Measurements from ENCODE around the gene OR6X1. TPM values are rescaled to one million over a fixed set of nuclear protein-coding genes. Genes with fewer than 3 reads are reported as not detected.

The OR6X1 gene
- total RNA-seq, 1 experiment from 2014 or later: not detected

DNA sequence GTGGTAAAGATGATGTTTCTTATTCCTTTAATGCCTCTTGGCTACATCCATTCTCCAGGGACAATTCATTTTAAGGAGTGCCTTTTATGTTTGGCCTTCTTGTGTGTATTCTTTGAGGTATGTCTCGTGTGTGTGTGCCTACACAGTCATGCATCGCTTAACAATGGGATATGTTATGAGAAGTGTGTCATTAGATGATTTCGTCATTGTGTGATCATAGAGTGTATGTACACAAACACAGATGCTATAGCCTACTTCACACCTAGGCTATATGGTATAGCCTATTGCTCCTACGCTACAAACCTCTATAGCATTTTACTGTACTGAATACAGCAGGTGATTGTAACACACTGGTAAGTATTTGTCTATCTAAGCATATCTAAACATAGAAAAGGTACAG, 35.8 kb downstream of the OR6X1 start:
- ATAC-seq (no peak), DNase-seq (ENCODE audit: low spot score) (no peak)
- no peak for TF ChIP-seq NFYB (CRISPR knock-in tag; conservative IDR thresholded peaks at IDR 0.05; ENCODE audit: low read depth)
- no peak for TF ChIP-seq ZNF423 (CRISPR knock-in tag; IDR thresholded peaks at IDR 0.05)
- TF ChIP-seq, protein P1, sequence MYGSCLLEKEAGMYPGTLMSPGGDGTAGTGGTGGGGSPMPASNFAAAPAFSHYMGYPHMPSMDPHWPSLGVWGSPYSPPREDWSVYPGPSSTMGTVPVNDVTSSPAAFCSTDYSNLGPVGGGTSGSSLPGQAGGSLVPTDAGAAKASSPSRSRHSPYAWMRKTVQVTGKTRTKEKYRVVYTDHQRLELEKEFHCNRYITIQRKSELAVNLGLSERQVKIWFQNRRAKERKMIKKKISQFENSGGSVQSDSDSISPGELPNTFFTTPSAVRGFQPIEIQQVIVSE (CRISPR knock-in tag; IDR thresholded peaks at IDR 0.05; ENCODE audit: borderline replicate concordance): no peak
- TF ChIP-seq FOXJ3 (CRISPR knock-in tag; IDR thresholded peaks at IDR 0.05; ENCODE audit: borderline replicate concordance): no peak
- TF ChIP-seq ELF4 (CRISPR knock-in tag; IDR thresholded peaks at IDR 0.05; ENCODE audit: low read depth): no peak
- TF ChIP-seq ESRRA (CRISPR knock-in tag; IDR thresholded peaks at IDR 0.05; ENCODE audit: borderline replicate concordance): no peak
- TF ChIP-seq ZNF532 (CRISPR knock-in tag; IDR thresholded peaks at IDR 0.05; ENCODE audit: borderline replicate concordance): no peak
- TF ChIP-seq ZNF232 (CRISPR knock-in tag; IDR thresholded peaks at IDR 0.05): no peak
- no peak for TF ChIP-seq CREB1 (CRISPR knock-in tag; IDR thresholded peaks at IDR 0.05)
- Mint-ChIP-seq H3K4me1 (no peaks in the 10 kb centered on the region), H3K4me3 (no peak overlapping the region), H3K36me3 (0 out of 2 replicates have a peak, but pooled peaks cover 4% of the 10 kb centered on the region), H3K27me3 (ENCODE audit: low read depth) (no peaks in the 10 kb centered on the region; the same call in 1 of the 2 replicates), H3K27ac (no peak overlapping the region), H3K9me3 (0 out of 2 replicates have a peak, but pooled peaks cover 6% of the 10 kb centered on the region)
- CTCF ChIA-PET: interaction anchor here (0.6 to 2.2 kb wide), 2 partner anchors 11 to 68 kb away, joined by 3 to 6 read pairs; no protein-coding TSS in a partner anchor
- POLR2A ChIA-PET: no interaction called here

- Mint-ChIP-seq H3K4me3 (no peak overlapping the region), H3K27ac (no peak overlapping the region), H3K4me1 (no peaks in the 10 kb centered on the region), H3K9me3 (peaks cover 9% of the 10 kb centered on the region), H3K36me3 (0 out of 2 replicates have a peak, but pooled peaks cover under 1% of the 10 kb centered on the region), H3K27me3 (ENCODE audit: low read depth) (no peaks in the 10 kb centered on the region; the same call in 1 of the 2 replicates)
- no peak for DNase-seq (ENCODE audit: low spot score)
- ChIA-PET POLR2A (no interaction called here), CTCF (interaction anchor here (2.2 kb wide), 1 partner anchor 11 kb away, joined by 6 read pairs; no protein-coding TSS in a partner anchor)
- no peak for ATAC-seq
- no peak for TF ChIP-seq ZMAT4 (CRISPR knock-in tag; IDR thresholded peaks at IDR 0.05)
- TF ChIP-seq, protein P2, sequence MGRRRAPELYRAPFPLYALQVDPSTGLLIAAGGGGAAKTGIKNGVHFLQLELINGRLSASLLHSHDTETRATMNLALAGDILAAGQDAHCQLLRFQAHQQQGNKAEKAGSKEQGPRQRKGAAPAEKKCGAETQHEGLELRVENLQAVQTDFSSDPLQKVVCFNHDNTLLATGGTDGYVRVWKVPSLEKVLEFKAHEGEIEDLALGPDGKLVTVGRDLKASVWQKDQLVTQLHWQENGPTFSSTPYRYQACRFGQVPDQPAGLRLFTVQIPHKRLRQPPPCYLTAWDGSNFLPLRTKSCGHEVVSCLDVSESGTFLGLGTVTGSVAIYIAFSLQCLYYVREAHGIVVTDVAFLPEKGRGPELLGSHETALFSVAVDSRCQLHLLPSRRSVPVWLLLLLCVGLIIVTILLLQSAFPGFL (CRISPR knock-in tag; IDR thresholded peaks at IDR 0.05; ENCODE audit: borderline replicate concordance): no peak
- no peak for TF ChIP-seq GABPB1 (CRISPR knock-in tag; IDR thresholded peaks at IDR 0.05)
- TF ChIP-seq, protein P3, sequence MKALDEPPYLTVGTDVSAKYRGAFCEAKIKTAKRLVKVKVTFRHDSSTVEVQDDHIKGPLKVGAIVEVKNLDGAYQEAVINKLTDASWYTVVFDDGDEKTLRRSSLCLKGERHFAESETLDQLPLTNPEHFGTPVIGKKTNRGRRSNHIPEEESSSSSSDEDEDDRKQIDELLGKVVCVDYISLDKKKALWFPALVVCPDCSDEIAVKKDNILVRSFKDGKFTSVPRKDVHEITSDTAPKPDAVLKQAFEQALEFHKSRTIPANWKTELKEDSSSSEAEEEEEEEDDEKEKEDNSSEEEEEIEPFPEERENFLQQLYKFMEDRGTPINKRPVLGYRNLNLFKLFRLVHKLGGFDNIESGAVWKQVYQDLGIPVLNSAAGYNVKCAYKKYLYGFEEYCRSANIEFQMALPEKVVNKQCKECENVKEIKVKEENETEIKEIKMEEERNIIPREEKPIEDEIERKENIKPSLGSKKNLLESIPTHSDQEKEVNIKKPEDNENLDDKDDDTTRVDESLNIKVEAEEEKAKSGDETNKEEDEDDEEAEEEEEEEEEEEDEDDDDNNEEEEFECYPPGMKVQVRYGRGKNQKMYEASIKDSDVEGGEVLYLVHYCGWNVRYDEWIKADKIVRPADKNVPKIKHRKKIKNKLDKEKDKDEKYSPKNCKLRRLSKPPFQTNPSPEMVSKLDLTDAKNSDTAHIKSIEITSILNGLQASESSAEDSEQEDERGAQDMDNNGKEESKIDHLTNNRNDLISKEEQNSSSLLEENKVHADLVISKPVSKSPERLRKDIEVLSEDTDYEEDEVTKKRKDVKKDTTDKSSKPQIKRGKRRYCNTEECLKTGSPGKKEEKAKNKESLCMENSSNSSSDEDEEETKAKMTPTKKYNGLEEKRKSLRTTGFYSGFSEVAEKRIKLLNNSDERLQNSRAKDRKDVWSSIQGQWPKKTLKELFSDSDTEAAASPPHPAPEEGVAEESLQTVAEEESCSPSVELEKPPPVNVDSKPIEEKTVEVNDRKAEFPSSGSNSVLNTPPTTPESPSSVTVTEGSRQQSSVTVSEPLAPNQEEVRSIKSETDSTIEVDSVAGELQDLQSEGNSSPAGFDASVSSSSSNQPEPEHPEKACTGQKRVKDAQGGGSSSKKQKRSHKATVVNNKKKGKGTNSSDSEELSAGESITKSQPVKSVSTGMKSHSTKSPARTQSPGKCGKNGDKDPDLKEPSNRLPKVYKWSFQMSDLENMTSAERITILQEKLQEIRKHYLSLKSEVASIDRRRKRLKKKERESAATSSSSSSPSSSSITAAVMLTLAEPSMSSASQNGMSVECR (CRISPR knock-in tag; IDR thresholded peaks at IDR 0.05; ENCODE audit: borderline replicate concordance): no peak
- TF ChIP-seq IRF2 (CRISPR knock-in tag; IDR thresholded peaks at IDR 0.05; ENCODE audit: borderline replicate concordance, low read depth): no peak
- TF ChIP-seq, protein P1 (CRISPR knock-in tag; IDR thresholded peaks at IDR 0.05; ENCODE audit: borderline replicate concordance): no peak
- no peak for TF ChIP-seq SOX15 (CRISPR knock-in tag; IDR thresholded peaks at IDR 0.05)
- no peak for TF ChIP-seq CBFB (CRISPR knock-in tag; IDR thresholded peaks at IDR 0.05; ENCODE audit: low read depth)
- TF ChIP-seq ZNF423 (CRISPR knock-in tag; IDR thresholded peaks at IDR 0.05): no peak
- no peak for TF ChIP-seq TEAD1 (CRISPR knock-in tag; IDR thresholded peaks at IDR 0.05)
- TF ChIP-seq TCF7 (CRISPR knock-in tag; IDR thresholded peaks at IDR 0.05; ENCODE audit: low read depth): no peak
- no peak for TF ChIP-seq USF1 (CRISPR knock-in tag; IDR thresholded peaks at IDR 0.05)
- TF ChIP-seq ZNF263 (CRISPR knock-in tag; IDR thresholded peaks at IDR 0.05; ENCODE audit: low read depth): no peak
- TF ChIP-seq ZNF232 (CRISPR knock-in tag; IDR thresholded peaks at IDR 0.05): no peak
These were observed 36.3 kb downstream of the OR6X1 start for GRCh38 chr11:123718063-123718462.
